Activated naive CD4-positive, alpha-beta T cell treated with anti-CD3 and anti-CD28 coated beads, Interleukin-2, amount 10 ng/mL, durations not matched to agents 7 days and 5 days (primary cell): ENCODE measurements around the gene CFL1.

Experiments
- CTCF ChIA-PET: fragments of 350-600 bp; sonication (Branson Sonifier 250); formaldehyde crosslinking; loops from one replicate; lab custom pipeline; 2021; ENCODE audit warnings: antibody characterized with exemption; lab: Charles Lee
- DNase-seq: peaks from one replicate; pipeline ENCODE4 v3.0.0-alpha.2; 2020
- H3K27ac Mint-ChIP-seq: one replicate; pipeline ENCODE4 v1.8.0; 2021; ENCODE audit warnings: mild to moderate bottlenecking, moderate library complexity, mixed read lengths
- H3K27me3 Mint-ChIP-seq: one replicate; pipeline ENCODE4 v1.8.0; 2021; ENCODE audit warnings: mild to moderate bottlenecking, mixed read lengths
- H3K36me3 Mint-ChIP-seq: one replicate; pipeline ENCODE4 v1.8.0; 2021; ENCODE audit warnings: mixed read lengths
- H3K4me1 Mint-ChIP-seq: one replicate; pipeline ENCODE4 v1.8.0; 2021; ENCODE audit warnings: mixed read lengths
- H3K4me3 Mint-ChIP-seq: one replicate; pipeline ENCODE4 v1.8.0; 2021; ENCODE audit warnings: mild to moderate bottlenecking, moderate library complexity, mixed read lengths
- H3K9me3 Mint-ChIP-seq: one replicate; pipeline ENCODE4 v1.8.0; 2021; ENCODE audit warnings: mixed read lengths

CFL1 gene

GRCh38 chr11:65862941-65863888 lies 5.2 kb upstream of the CFL1 start:
- H3K4me1 Mint-ChIP-seq, result peaks cover 37% of the 10 kb centered on the region
- H3K9me3 Mint-ChIP-seq, result no peaks in the 10 kb centered on the region
- DNase-seq, result no peak
- CTCF ChIA-PET, result interaction anchor here (1.1 to 1.3 kb wide), 2 partner anchors 21 to 25 kb away, joined by 3 read pairs; partner anchors contain the start of gene FIBP
- H3K4me3 Mint-ChIP-seq, result peak overlapping the region; percentile 94
- H3K27me3 Mint-ChIP-seq, result no peaks in the 10 kb centered on the region
- peaks cover 40% of the 10 kb centered on the region for H3K36me3 Mint-ChIP-seq
- no peak overlapping the region for H3K27ac Mint-ChIP-seq

GRCh38 chr11:65862191-65862735 lies 4.3 kb upstream of the CFL1 start:
- H3K27me3 Mint-ChIP-seq, result no peaks in the 10 kb centered on the region
- peaks cover 36% of the 10 kb centered on the region for H3K36me3 Mint-ChIP-seq
- CTCF ChIA-PET, result interaction anchor here (1.1 to 5.6 kb wide), 3 partner anchors 22 to 26 kb away, joined by 3 to 107 read pairs (median 3); partner anchors contain the start of genes CCDC85B and FIBP
- H3K4me3 Mint-ChIP-seq, result peak overlapping the region; percentile 94
- peak overlapping the region; percentile 33 for H3K27ac Mint-ChIP-seq
- no peak for DNase-seq
- H3K4me1 Mint-ChIP-seq, result peaks cover 38% of the 10 kb centered on the region
- no peaks in the 10 kb centered on the region for H3K9me3 Mint-ChIP-seq

DNA sequence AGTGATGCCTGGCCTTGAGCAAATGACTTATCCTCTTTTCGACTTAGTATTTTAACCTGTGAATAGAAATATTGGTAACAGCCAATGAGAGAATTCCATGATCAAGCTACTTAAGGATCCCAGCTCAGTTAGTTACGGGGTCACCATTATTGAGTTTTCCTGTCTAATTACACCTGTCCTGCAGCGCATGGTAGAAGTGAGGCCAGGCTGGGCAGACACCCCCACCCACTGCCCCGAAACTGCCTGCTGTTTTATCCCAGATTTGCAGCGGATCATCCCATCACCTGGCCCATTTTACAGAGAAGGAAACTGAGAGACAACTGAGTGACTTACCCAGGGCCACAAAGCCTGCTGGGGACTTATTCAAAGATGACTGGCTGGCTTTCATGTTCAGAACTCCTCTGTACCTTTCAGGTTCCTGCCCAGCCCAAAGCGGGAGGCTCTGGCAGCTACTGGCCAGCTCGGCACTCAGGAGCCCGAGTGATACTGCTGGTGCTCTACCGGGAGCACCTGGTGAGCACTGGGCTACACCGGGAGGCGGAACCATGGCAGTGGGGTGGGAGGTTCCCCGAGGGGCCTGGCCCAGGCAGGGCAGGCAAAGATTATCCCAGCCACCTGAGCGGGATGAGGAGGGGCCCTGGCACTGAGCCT lies 3.7 kb upstream of the CFL1 start:
- Mint-ChIP-seq H3K27me3 (no peaks in the 10 kb centered on the region), H3K9me3 (no peaks in the 10 kb centered on the region), H3K27ac (peak overlapping the region; percentile 99), H3K4me3 (peak overlapping the region; percentile 94), H3K4me1 (peaks cover 38% of the 10 kb centered on the region), H3K36me3 (peaks cover 35% of the 10 kb centered on the region)
- DNase-seq, result no peak
- CTCF ChIA-PET, result interaction anchor here (0.6 to 5.6 kb wide), 4 partner anchors 9 to 127 kb away, joined by 3 to 107 read pairs (median 21); partner anchors contain the start of genes CCDC85B, EFEMP2 and FIBP

GRCh38 chr11:65861165-65861505 lies 3.2 kb upstream of the CFL1 start:
- Mint-ChIP-seq H3K36me3 (peaks cover 38% of the 10 kb centered on the region), H3K9me3 (no peaks in the 10 kb centered on the region), H3K27me3 (no peaks in the 10 kb centered on the region), H3K27ac (peak overlapping the region; percentile 99), H3K4me1 (peaks cover 43% of the 10 kb centered on the region), H3K4me3 (peak overlapping the region; percentile 94)
- CTCF ChIA-PET, result interaction anchor here (0.6 to 5.6 kb wide), 4 partner anchors 9 to 127 kb away, joined by 3 to 107 read pairs (median 21); partner anchors contain the start of genes CCDC85B, EFEMP2 and FIBP
- DNase-seq, result peak; percentile 16

DNA sequence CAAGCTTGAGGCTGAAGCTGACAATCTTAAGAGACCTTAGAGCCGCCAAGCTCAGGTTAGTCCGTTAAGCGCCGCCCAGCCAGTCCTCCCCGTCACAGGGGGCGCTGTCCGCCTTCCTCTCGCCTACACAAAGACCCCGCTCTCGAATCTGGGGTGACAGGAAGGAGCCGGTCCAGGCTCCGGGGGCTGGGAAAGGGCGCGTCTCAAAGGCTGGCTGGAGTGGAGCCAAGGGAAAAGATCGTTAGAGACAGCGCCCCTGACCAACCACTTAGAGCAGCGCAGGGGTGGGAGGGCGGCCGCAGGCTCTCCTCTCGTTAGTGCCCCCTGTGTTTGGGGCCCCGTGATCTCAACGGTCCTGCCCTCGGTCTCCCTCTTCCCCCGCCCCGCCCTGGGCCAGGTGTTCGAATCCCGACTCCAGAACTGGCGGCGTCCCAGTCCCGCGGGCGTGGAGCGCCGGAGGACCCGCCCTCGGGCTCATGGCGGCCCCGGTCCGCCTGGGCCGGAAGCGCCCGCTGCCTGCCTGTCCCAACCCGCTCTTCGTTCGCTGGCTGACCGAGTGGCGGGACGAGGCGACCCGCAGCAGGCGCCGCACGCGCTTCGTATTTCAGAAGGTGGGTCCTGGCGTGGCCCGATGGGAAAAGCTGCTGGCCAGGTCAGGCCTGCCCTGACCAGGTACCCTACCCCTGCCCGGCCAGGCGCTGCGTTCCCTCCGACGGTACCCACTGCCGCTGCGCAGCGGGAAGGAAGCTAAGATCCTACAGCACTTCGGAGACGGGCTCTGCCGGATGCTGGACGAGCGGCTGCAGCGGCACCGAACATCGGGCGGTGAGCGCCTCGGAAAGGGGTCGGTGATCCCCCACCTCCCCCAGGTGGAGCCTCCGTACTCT lies 2.5 kb upstream of the CFL1 start, which contains the start of gene MUS81:
MUS81 (plus strand) TSS at position 156 of the 887 bp plus-strand sequence; CDS start at position 477, 321 bp downstream.
- peak within 1 kb of the TSS; percentile 94 for H3K4me3 Mint-ChIP-seq
- H3K27ac Mint-ChIP-seq, result peak within 1 kb of the TSS; percentile 99
- H3K4me1 Mint-ChIP-seq, result peaks cover 49% of the 10 kb centered on the region
- H3K36me3 Mint-ChIP-seq, result peaks cover 44% of the 10 kb centered on the region
- DNase-seq, result peak; percentile 97
- CTCF ChIA-PET, result interaction anchor here (0.6 to 5.6 kb wide), 15 partner anchors 9 to 1413 kb away, joined by 3 to 107 read pairs (median 4); partner anchors contain the start of genes BANF1, CCDC85B, EFEMP2 and EIF1AD
- H3K27me3 Mint-ChIP-seq, result no peaks in the 10 kb centered on the region
- no peaks in the 10 kb centered on the region for H3K9me3 Mint-ChIP-seq

DNA sequence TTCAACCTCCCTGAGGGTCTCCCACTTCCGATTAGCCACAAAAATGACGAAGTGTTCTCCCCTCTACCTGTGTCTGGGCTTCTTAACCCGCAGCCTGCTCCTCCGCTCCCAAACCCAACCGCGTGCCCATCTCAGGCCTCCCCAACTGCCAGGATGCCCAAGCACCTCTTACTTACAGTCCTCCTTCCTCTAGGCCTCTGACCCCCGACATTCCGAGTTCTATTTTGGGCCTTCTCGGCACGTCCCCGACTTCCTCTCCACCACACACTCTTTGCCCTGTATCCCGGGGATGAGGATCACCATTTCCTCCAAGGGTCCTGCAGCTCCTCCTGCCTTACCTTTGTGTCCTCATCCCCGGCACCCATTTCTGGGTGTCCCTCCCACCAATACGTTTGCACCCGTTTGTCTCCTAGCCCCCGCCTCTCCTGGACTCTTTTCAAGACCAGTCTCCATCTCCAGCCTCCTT lies 1.9 kb upstream of the CFL1 start:
- Mint-ChIP-seq H3K27me3 (no peaks in the 10 kb centered on the region), H3K4me3 (peak overlapping the region; percentile 94), H3K36me3 (peaks cover 43% of the 10 kb centered on the region), H3K27ac (peak overlapping the region; percentile 99), H3K9me3 (no peaks in the 10 kb centered on the region), H3K4me1 (peaks cover 52% of the 10 kb centered on the region)
- no peak for DNase-seq
- CTCF ChIA-PET, result interaction anchor here (0.6 to 5.6 kb wide), 16 partner anchors 8 to 1413 kb away, joined by 3 to 107 read pairs (median 4); partner anchors contain the start of genes BANF1, CCDC85B, EFEMP2 and EIF1AD

GRCh38 chr11:65859095-65859811 lies 1.3 kb upstream of the CFL1 start:
- peak overlapping the region; percentile 94 for H3K4me3 Mint-ChIP-seq
- H3K9me3 Mint-ChIP-seq, result no peaks in the 10 kb centered on the region
- no peaks in the 10 kb centered on the region for H3K27me3 Mint-ChIP-seq
- CTCF ChIA-PET, result interaction anchor here (0.7 to 5.6 kb wide), 17 partner anchors 8 to 1414 kb away, joined by 3 to 107 read pairs (median 4); partner anchors contain the start of genes BANF1, CCDC85B, EFEMP2 and EIF1AD
- peaks cover 46% of the 10 kb centered on the region for H3K36me3 Mint-ChIP-seq
- peak overlapping the region; percentile 99 for H3K27ac Mint-ChIP-seq
- DNase-seq, result peak; percentile 100
- peaks cover 58% of the 10 kb centered on the region for H3K4me1 Mint-ChIP-seq

DNA sequence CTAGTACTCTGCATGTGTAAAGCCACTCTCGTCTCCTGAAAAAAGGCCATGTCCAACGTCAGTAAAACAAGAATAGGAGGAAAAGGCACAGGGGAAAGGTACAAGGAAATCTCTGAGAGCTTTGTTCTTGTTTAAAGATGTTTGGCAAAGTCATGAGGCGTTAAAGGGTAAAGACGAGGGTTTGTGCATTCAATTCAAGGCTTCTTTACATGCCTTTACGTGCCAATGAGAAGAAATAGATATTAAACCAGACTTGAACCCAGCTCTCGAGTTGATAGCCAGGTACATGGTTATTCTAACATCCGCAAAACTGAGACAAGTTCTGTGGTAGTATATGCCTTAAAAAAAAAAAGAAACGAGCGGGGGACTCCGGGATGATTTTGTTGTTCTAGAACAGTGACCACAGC lies 704 bp upstream of the CFL1 start:
- Mint-ChIP-seq H3K27ac (peak overlapping the region; percentile 99), H3K4me1 (peaks cover 64% of the 10 kb centered on the region), H3K27me3 (no peaks in the 10 kb centered on the region), H3K4me3 (peak overlapping the region; percentile 94), H3K36me3 (peaks cover 48% of the 10 kb centered on the region), H3K9me3 (no peaks in the 10 kb centered on the region)
- DNase-seq, result no peak
- CTCF ChIA-PET, result interaction anchor here (0.7 to 5.6 kb wide), 8 partner anchors 12 to 147 kb away, joined by 3 to 107 read pairs (median 6); partner anchors contain the start of genes CCDC85B, EFEMP2, FIBP and KAT5

DNA sequence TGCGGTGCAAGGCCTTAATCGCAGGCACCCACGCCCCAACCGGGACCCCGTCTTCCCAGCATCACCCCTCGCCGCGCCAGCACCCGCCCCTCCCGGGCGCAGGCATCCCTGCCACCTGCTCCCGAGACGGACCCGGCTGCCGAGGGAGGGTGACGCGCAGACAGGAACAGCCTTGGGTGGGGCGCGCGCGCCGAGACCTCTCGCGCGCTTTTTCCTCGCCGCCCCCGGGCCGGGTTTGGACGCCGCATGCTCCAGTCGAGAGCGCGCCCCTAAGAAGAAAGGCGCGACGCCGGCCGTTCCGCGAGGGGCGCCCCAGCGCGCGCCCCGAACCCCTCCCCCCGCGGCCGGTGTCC lies 504 bp downstream of the CFL1 start:
- Mint-ChIP-seq H3K9me3 (no peaks in the 10 kb centered on the region), H3K27me3 (no peaks in the 10 kb centered on the region), H3K36me3 (peaks cover 43% of the 10 kb centered on the region), H3K4me3 (peak overlapping the region; percentile 88), H3K4me1 (peaks cover 59% of the 10 kb centered on the region), H3K27ac (peak overlapping the region; percentile 88)
- CTCF ChIA-PET, result interaction anchor here (5.6 kb wide), 1 partner anchor 31 kb away, joined by 107 read pairs; the partner anchor contains the start of genes CCDC85B and FIBP
- peak; percentile 72 for DNase-seq

DNA sequence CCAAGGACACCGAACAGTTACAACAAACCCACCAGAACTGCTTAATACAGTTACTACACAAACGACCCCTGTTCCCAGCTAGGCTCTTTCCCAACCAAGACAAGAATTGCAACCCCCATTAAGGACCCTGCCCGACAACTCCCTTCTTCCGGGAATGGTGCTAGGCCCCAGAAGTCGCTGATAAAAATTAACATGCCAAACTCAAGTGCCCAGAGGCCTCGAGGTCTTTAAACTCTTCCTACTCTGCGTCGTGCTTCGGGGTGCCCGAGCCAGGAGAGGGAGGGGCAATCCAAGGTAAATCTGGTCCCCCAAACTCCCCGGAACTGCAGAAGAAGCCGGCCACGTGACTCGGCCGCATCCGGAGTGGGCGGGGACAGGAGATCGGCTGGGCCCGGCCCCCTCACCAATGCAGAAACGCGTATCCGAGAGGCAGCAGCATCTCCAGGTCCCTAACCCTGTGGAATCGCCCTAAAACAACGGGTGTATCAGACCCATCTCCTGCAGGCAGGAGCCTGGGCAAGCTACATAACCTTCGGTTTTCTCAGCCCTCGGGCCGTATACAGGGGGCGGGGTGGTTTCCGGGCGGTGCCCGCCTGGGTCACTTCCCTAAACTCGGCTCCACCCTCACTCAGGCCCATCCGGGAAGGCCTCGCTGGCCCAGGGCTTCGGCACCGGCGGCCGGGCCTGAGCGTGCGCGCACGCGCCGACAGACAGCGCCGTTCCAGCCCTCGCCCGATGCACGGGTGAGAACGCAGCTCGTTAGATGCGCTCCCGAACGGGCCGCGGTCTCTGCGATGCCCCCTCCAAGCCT lies 1.1 kb downstream of the CFL1 start:
- Mint-ChIP-seq H3K36me3 (peaks cover 47% of the 10 kb centered on the region), H3K9me3 (peaks cover 1% of the 10 kb centered on the region), H3K27ac (peak overlapping the region; percentile 88), H3K4me3 (peak overlapping the region; percentile 88), H3K27me3 (no peaks in the 10 kb centered on the region), H3K4me1 (peaks cover 56% of the 10 kb centered on the region)
- CTCF ChIA-PET, result interaction anchor here (5.6 kb wide), 1 partner anchor 31 kb away, joined by 107 read pairs; the partner anchor contains the start of genes CCDC85B and FIBP
- DNase-seq, result peak; percentile 93

DNA sequence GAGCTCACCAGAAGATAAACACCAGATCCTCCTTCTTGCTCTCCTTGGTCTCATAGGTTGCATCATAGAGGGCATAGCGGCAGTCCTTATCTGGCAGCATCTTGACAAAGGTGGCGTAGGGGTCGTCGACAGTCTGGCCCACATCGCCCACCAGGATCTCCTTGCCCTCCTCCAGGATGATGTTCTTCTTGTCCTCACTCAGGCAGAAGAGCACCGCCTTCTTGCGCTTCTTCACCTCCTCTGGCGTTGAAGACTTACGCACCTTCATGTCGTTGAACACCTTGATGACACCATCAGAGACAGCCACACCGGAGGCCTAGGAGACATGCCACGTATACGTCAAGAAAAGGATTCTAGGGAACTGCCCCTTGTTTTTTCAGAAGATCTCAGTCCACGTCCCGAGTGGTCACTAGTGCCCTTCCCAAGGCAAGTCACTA lies 2.0 kb downstream of the CFL1 start:
- CTCF ChIA-PET, result no interaction called here
- peaks cover 6% of the 10 kb centered on the region for H3K9me3 Mint-ChIP-seq
- H3K4me3 Mint-ChIP-seq, result peak overlapping the region; percentile 88
- H3K36me3 Mint-ChIP-seq, result peaks cover 53% of the 10 kb centered on the region
- no peak for DNase-seq
- H3K4me1 Mint-ChIP-seq, result peaks cover 49% of the 10 kb centered on the region
- H3K27ac Mint-ChIP-seq, result peak overlapping the region; percentile 88
- no peaks in the 10 kb centered on the region for H3K27me3 Mint-ChIP-seq
